Measurements from ENCODE around the gene SLC6A8. TPM values are rescaled to one million over a fixed set of nuclear protein-coding genes. Genes with fewer than 3 reads are reported as not detected.
A peak's percentile ranks its signal among the peaks of the same experiment; 100 is the strongest.

Gene SLC6A8
- polyA plus RNA-seq, 1 donor from 2014 or later = 0.08 TPM

DNA sequence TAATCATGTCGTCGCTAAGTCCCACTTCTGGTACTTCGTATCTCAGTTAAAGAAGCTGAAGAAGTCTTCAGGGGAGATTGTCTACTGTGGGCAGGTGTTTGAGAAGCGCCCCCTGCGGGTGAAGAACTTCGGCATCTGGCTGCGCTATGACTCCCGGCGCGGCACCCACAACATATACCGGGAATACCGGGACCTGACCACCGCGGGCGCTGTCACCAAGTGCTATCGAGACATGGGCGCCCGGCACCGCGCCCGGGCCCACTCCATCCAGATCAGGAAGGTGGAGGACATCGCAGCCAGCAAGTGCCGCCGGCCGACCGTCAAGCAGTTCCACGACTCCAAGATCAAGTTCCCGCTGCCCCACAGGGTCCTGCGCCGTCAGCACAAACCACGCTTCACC lies 25.5 kb upstream of the SLC6A8 start:
- Mint-ChIP-seq H3K9me3 (peaks cover 0 to 8% (median 3%) of the 10 kb centered on the region in 3 donors), H3K4me3 (peak overlapping the region in 2 of 4 donors; percentile 70 to 86), H3K27me3 (peaks cover 9% of the 10 kb centered on the region), H3K36me3 (no peaks in the 10 kb centered on the region), H3K4me1 (peaks cover 0 to 3% (median 0%) of the 10 kb centered on the region in 3 donors), H3K27ac (no peak overlapping the region)

DNA sequence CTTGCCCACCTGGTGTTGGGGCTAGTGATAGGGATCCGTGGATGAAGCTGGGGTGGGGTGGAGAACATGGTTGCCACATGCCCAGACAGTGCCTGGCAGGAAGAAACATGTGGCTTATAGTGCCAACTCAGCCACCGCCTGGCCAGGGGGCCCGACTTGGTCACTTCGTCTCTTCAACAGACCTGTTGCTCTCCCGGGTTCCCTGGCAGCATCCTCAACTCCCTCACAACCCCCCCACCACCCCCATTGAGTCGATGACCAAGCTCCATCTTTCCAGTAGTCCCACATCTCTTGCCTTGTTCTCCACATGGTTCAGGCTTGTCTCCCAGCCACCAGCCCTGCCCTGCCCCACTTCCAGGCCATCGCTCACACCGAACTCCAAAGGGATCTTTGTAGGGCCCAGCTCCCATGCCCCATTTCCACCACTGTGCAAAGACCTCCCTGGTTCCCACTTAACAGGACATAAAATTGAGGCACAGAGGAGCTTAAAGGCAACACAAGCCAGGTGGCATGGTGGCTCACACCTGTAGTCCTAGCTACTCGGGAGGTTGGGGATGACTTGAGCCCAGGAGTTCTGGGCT lies 21.9 kb upstream of the SLC6A8 start:
- Mint-ChIP-seq H3K4me3 (peak overlapping the region in 1 of 4 donors; percentile 17), H3K27me3 (peaks cover 7% of the 10 kb centered on the region), H3K27ac (no peak overlapping the region), H3K4me1 (peaks cover 3 to 5% (median 4%) of the 10 kb centered on the region in 3 donors), H3K9me3 (peaks cover 0 to 8% (median 3%) of the 10 kb centered on the region in 3 donors), H3K36me3 (no peaks in the 10 kb centered on the region)

DNA sequence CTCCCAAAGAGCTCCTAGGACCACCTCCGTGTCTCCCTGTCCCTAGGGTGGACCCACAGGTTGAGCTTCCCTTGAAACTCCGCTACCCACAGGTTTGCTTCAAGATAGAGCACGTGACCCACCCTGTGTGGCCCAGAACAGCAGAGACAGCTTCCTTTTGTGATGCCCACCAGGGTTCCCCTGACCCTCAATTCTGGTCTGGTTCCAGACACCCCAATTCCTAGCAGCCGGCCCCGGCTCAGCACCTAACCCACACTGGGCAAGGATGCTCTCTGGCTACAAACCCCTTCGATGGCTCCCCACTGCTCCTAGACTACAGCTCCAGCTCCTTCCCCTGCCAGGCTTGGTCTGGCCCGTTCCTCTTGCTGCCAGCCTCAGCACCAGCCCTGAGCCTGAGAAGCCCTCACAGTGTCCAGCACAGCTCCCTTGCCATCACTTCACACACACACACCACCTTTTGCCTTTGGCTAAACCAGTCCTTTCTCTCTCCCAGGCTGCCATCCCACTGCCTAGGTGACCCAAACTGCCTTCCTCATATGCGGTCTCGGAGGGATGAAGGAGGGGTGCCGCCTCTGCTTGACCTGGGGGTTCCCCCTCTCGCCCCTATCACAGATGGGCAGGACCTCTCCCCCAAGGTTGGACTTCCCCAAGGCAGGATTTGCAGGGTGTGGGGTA lies 20.3 kb upstream of the SLC6A8 start:
- Mint-ChIP-seq H3K36me3 (no peaks in the 10 kb centered on the region), H3K27ac (peak overlapping the region in 1 of 3 donors; percentile 60), H3K9me3 (peaks cover 0 to 3% (median 0%) of the 10 kb centered on the region in 3 donors), H3K4me1 (peaks cover 0 to 5% (median 4%) of the 10 kb centered on the region in 3 donors), H3K4me3 (peak overlapping the region in 3 of 4 donors; percentile 58 to 89 (median 74)), H3K27me3 (peaks cover 2% of the 10 kb centered on the region)

DNA sequence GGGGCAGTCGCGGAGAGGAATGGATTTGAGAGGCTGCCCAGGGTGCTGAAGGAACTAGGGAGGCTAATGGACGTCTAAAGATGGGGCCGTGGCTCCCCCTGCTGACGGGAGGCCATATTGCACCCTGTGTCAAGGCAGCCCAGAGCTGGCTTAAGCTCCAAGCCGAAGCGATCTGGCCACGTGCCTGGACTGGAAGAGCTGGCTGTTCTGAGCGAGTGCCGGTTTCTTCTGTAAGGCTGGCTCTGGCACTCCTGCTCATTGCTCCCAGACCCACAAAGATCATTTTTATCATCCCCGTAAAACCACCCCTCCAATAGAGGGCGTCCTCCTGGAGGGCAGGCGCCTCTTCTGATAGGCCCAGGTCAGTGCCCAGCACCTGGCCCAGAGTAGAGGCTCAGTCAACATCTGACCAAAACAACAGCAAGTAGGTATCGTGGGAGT lies 19.8 kb upstream of the SLC6A8 start:
- Mint-ChIP-seq H3K4me1 (peaks cover 2 to 5% (median 4%) of the 10 kb centered on the region in 3 donors), H3K27me3 (no peaks in the 10 kb centered on the region), H3K9me3 (peaks cover 0 to 3% (median 0%) of the 10 kb centered on the region in 3 donors), H3K27ac (no peak overlapping the region), H3K36me3 (no peaks in the 10 kb centered on the region), H3K4me3 (peak overlapping the region in 3 of 4 donors; percentile 58 to 89 (median 74))

DNA sequence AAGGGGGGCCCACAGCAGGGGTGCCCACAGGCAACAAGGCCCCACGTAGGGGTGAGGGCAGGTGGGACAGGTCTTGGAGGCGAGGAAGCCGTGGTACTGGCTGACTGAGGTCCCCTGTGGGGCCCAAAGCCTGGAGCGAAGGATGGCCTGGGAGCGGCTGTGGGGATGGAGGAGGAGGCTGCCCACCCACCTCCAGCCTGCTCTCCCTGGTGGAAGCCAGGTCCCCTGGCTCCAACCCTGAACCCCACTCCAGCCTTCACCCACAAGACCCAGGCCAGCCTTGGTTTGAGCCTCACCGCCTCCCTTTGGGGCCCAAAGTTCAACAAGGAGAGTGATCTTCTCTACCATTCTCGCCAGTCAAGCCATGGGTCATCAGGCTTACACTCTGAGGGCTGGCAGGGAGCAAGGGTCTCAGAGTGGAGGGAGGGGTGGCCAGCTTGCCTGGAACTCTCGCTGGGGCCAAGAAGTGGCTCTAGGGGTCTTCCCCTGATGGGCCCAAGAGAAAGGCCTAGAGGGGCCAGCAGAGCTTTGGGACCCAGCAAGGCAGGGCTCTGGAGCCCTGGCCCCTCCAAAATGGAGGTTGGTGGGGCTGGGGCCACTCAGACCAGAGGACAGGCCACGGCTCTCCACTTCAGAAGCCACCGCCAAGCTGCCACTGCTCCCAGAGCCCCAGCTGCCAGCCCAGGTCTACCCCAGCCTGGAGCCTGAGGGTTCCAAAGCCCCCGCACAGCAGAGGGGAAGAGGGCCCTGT lies 19.1 kb upstream of the SLC6A8 start:
- H3K27me3 Mint-ChIP-seq = peaks cover 2% of the 10 kb centered on the region
- H3K27ac Mint-ChIP-seq = no peak overlapping the region
- no peaks in the 10 kb centered on the region for H3K36me3 Mint-ChIP-seq
- peaks cover 0 to 3% (median 0%) of the 10 kb centered on the region in 3 donors for H3K9me3 Mint-ChIP-seq
- peaks cover 2 to 5% (median 4%) of the 10 kb centered on the region in 3 donors for H3K4me1 Mint-ChIP-seq
- no peak overlapping the region for H3K4me3 Mint-ChIP-seq

DNA sequence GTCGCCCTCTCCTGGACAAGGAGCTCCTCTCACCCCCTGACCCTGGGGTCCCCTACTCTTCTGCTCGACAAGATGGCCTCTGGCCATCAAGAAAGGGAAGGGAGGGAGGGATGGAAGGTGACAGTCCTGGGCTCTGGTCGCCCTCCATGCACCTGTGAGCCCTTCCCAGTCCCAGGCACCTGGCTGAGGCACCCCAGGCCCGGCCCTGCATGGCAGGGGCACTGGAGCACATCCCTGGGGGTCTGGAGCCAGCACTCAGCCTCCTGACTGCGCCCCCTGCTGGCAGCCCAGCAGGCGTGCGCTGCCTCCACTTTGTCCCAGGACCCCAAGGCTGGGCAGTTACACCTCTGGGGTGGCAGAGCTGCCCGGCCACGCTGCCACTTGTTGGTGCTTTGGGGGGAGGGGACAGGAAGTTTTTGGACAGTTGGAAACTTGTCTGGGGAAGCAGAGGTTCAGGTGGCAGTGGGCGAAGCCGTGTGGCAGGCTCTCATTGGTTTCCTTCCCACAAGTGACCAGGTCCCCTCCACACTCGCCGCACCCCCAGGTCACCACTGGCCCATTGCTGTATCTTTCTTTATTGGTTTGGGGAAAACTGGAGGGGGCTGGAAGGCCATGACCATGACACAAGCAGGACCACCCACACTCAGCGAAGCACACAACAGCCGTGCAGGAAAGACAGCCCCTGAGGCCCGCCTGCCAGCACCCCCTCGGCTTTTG lies 18.4 kb upstream of the SLC6A8 start:
- no peaks in the 10 kb centered on the region for H3K36me3 Mint-ChIP-seq
- H3K27ac Mint-ChIP-seq = no peak overlapping the region
- H3K4me1 Mint-ChIP-seq = peaks cover 2 to 6% (median 4%) of the 10 kb centered on the region in 3 donors
- no peak overlapping the region for H3K4me3 Mint-ChIP-seq
- peaks cover 5% of the 10 kb centered on the region for H3K27me3 Mint-ChIP-seq
- peaks cover 0 to 3% (median 0%) of the 10 kb centered on the region in 3 donors for H3K9me3 Mint-ChIP-seq

DNA sequence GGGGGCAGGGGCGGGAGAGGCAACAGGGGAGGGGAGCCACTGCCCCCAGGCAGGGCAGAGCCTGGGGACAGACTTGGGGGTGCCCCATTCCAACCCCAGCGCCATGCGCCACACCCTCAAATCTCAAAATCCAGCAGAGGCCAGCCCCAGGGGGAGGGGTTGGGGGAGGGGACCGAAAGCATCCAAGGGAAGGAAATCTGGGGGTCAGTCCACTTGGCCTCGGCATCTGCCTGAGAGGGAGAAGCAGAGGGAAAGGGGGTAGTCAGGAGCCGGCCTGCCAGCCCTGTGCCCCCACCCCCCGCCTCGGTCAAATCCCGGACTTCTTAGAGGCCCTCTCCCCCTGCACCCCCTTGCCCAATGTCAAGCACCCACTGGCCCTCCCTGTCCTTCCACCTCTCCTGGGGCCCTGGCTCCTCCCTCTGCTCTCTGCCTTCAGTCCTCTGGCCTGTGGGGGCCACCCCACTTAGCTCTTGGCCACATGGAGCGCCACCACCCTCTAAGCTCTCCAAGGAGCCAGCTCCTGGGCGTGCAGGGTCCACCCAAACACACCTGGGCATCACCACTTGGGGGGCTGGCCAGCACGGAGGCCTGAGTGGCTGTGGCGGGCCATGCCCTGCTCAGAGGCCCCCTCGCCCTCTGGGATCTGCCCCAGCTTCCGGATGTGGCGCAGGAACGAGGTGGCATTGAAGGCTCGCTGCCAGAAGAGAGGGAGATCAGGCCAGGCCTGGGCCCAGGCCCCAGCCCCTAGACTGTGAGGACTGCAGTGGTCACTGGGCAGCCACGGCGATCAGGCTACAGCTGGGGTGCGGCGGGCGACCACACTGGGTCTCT lies 17.6 kb upstream of the SLC6A8 start:
- Mint-ChIP-seq H3K4me3 (no peak overlapping the region), H3K9me3 (no peaks in the 10 kb centered on the region)

DNA sequence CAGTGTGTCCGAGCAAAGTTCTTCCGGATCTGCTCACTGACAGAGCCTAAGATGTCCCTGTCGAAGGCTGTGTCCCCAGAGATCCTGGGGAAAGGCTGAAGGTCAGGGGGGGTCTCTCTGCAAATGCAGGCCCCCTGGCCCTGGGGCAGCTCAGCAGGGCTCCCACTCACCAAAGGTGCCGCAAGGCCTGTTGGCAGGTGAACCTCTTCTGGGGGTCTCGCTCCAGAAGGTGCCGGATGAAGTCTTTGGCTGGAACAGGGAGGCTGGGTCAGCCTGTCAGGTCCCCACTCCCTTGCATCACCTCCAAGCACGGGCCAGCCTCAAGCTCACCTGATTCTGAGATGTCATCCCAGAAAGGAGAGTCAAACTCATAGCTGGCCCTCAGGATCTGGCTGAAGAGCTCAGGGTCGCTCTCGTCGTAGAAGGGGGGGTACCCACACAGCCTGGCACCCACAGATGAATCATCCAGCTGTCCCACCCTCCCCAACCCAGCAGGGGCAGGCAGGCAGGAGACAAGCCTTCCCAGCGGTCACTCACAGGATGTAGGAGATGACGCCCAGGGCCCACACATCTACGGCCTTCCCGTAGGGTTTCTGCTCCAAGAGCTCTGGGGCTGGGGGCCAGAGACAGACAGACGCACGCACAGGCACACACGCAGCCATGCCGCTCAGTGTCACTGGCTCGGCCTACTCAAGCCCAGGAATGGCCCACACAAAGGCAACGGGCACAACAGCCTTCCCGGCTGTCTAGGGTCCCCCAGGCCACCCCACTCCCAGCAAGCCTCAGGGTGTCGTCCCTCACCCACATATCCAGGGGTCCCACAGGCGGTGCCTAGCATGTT lies 16.8 kb upstream of the SLC6A8 start:
- Mint-ChIP-seq H3K27ac (no peak overlapping the region), H3K4me3 (no peak overlapping the region), H3K9me3 (no peaks in the 10 kb centered on the region), H3K36me3 (no peaks in the 10 kb centered on the region), H3K27me3 (peaks cover 12% of the 10 kb centered on the region), H3K4me1 (peaks cover 3 to 7% (median 4%) of the 10 kb centered on the region in 3 donors)

More for the DNA sequence above, 17.6 kb upstream of the SLC6A8 start:
- Mint-ChIP-seq H3K4me1 (peaks cover 2 to 6% (median 4%) of the 10 kb centered on the region in 3 donors), H3K27me3 (peaks cover 10% of the 10 kb centered on the region), H3K27ac (no peak overlapping the region), H3K36me3 (no peaks in the 10 kb centered on the region)

DNA sequence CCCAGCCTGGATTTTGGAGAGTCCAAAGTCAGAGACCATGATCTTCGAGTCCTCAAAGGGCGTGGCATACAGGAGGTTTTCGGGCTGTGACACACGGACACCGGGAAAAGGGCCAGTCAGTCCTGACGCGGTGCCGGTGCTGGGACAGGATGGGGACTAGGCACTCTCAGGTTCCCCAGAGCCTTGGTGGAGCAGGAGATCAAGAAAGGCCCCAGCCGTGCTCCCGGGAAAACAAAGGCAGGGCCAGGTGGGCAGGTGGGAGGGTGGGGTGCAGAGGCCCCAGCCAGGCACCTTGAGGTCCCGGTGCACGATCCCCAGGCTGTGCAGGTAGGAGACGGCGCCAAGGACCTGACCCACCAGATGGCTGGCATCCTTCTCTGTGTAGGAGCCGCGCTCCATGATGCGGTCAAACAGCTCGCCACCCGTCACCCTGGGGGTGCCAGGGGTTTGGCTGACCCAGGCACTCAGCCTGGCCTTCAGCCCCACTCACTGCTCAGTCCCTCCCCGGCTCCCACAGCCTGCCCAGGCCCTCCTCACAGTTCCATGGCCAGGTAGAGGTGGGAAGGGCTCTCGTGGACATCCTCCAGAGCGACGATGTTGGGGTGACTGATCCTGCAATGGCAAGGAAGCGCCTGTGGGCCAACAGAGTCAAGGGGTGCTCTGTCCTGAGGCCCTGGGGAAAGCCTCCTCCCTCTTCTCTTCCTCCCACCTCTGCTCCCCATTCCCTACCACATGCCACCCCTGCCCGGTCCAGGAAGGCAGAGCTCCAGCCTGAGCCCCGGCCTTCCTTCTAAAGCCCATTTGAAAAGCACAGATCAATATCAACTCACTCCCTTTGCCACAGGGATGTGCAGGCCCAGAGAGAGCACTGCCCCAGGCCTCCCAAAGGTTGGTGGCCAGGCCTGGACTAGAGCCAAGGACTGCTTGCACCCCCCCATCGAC lies 15.9 kb upstream of the SLC6A8 start:
- Mint-ChIP-seq H3K4me3 (no peak overlapping the region), H3K4me1 (peaks cover 4 to 7% (median 4%) of the 10 kb centered on the region in 3 donors), H3K27me3 (peaks cover 14% of the 10 kb centered on the region), H3K9me3 (no peaks in the 10 kb centered on the region), H3K36me3 (no peaks in the 10 kb centered on the region), H3K27ac (no peak overlapping the region)

DNA sequence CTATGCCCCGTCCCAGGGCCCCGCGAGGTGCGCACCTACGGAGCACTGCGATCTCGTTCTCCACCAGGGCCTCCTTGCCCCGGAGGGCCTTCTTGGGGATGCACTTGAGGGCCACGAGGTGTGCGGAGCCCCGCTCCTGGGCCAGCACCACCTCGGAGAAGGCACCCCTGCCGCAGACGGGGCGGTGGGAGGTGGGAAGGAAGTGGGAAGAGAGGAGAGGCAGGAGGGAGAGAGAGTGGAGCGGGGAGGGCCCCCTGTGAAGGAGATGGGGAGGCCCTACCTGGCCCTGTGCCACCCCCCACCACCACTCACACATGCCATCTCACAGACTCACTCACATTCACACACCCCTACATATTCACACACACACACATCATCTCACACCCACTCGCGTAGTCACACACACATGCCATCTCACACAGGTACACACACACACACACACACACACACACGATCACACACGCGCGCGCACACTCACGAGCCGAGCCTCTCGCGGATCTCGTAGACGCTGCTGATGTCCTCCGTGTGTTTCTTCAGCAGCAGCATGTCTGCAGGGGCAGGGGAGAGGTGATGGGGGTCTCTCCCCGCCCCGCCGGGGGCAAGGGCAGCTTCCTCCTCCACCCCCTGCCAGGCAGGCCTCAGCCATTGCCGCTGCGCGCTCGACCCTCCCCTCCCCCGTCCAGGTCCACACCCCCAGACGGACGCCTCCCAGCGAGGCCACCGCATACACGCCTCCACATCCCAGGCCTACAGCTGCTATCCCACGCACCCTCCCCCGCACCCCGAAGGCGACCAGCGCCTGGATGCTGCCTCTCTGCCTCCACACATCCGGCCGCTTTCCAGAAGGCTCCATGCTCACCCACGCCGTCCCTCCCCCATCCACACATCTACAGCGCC lies 14.9 kb upstream of the SLC6A8 start:
- peak overlapping the region in 1 of 4 donors; percentile 39 for H3K4me3 Mint-ChIP-seq
- H3K27me3 Mint-ChIP-seq = peaks cover 16% of the 10 kb centered on the region
- no peaks in the 10 kb centered on the region for H3K9me3 Mint-ChIP-seq

DNA sequence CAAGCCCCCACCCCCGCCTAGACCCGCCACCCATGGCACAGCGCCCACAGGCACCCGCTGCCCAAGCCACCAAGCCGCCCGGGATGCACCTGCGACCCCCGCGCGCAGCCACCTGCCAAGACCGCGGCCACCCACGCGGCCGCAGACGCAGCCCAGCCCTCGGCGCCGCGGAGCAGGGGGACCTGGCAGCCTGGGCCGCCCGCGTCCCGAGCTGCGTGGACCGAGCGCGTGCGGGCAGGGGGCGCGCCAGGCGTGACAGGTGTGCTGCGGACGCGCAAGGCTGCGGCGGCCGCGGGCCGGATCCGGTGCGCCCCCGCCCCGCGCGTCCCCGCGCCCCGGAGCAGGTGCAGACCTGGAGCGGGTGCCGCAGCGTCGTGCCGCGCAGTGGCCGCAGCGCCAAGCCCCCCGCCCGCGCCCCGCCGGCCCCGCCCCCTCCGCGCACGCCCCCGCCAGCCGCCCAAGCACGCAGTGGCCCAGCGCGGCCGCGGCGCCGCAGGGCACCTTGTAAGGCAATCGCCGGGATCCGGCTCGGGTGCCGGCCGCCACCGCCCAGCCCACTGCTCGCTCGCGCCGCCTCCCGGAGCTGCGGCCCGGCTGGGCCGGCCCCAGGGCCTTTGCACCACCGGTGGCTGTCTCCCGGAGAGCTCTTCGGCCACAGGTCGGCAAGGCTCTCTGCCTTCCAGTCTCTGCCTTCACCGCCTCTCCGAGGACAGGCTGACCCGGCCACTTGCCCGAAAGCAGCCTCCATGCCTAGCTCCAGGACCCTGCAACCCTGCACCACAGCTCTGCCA lies 14.1 kb upstream of the SLC6A8 start, which contains the start of gene PNCK:
PNCK (minus strand) TSS at position 386 of the 791 bp plus-strand sequence. CDS start 737 bp downstream, outside the sequence.
- H3K4me3 Mint-ChIP-seq = peak within 1 kb of the TSS in 2 of 4 donors; percentile 39 to 43
- H3K27me3 Mint-ChIP-seq = peaks cover 16% of the 10 kb centered on the region
- H3K36me3 Mint-ChIP-seq = no peaks in the 10 kb centered on the region
- H3K9me3 Mint-ChIP-seq = no peaks in the 10 kb centered on the region
- H3K4me1 Mint-ChIP-seq = peaks cover 0 to 4% (median 2%) of the 10 kb centered on the region in 3 donors
- H3K27ac Mint-ChIP-seq = no peak within 1 kb of the TSS

More for the DNA sequence above, 14.9 kb upstream of the SLC6A8 start:
- no peak overlapping the region for H3K27ac Mint-ChIP-seq
- H3K36me3 Mint-ChIP-seq = no peaks in the 10 kb centered on the region
- peaks cover 4 to 7% (median 4%) of the 10 kb centered on the region in 3 donors for H3K4me1 Mint-ChIP-seq

Measured in IgD-negative memory B cell (primary cell).